ENCODE results near the gene HOXA6.
A peak's percentile ranks its signal among the peaks of the same experiment; 100 is the strongest.

Gene HOXA6

GRCh38 chr7:27095897-27096767 is 51.4 kb downstream of the HOXA6 start, which contains the start of gene HOXA1:
Gene HOXA1, minus strand, starts transcription at chr7:27096000. Its CDS starts 88 bp downstream, at chr7:27095912.
- peaks cover 27% of the 10 kb centered on the region for H3K4me1 ChIP-seq (ENCODE audit: control insufficient read depth, insufficient read depth, low read length)
- H3K36me3 ChIP-seq (ENCODE audit: control insufficient read depth, insufficient read depth, low read length) = no peaks in the 10 kb centered on the region
- H3K27me3 ChIP-seq (ENCODE audit: control insufficient read depth, insufficient read depth, low read length) = no peaks in the 10 kb centered on the region
- H3K9ac ChIP-seq (ENCODE audit: low read length) = peak within 1 kb of the TSS; percentile 86
- no peaks in the 10 kb centered on the region for H3K9me3 ChIP-seq (ENCODE audit: control insufficient read depth, low read length)
- H3K4me3 ChIP-seq (ENCODE audit: low read length) = peak within 1 kb of the TSS; percentile 74
